Mucosa of descending colon (tissue), 3 donors: ENCODE measurements around the gene TAMALIN. TPM values are rescaled to one million over a fixed set of nuclear protein-coding genes. Genes with fewer than 3 reads are reported as not detected.

ENCODE experiments used
- ATAC-seq: fragments of 200-7000 bp; cut with Tn5 transposase; one replicate; pipeline ENCODE4 v1.9.1; 2020; ENCODE audit warnings: mild to moderate bottlenecking, moderate library complexity
- DNase-seq, 3 donors: peaks; one replicate each; pipeline ENCODE4 v3.0.0-alpha.2; 2020
- H3K36me3 ChIP-seq: fragments of 200-600 bp; one replicate; pipeline ENCODE4 v1.8.0; 2021; ENCODE audit warnings: low read depth, mild to moderate bottlenecking
- H3K4me1 ChIP-seq: fragments of 200-600 bp; one replicate; pipeline ENCODE4 v1.8.0; 2021; ENCODE audit warnings: low read depth, mild to moderate bottlenecking
- H3K4me3 ChIP-seq: fragments of 200-600 bp; one replicate; pipeline ENCODE4 v1.8.0; 2021; ENCODE audit warnings: mild to moderate bottlenecking
- H3K9me3 ChIP-seq: fragments of 200-600 bp; one replicate; pipeline ENCODE4 v1.8.0; 2021; ENCODE audit warnings: mild to moderate bottlenecking
- CTCF ChIP-seq: fragments of 200-600 bp; IDR thresholded peaks from one replicate; pipeline ENCODE4 v1.8.0; 2022; ENCODE audit warnings: antibody characterized with exemption, mild to moderate bottlenecking
- intact Hi-C, 2 donors: fragments of 100-400 bp; cut with DNase I in 1 of 2; cut with micrococcal nuclease in 1 of 2; formaldehyde crosslinking; loops; one replicate each; pipeline versions ENCODE4 v1.11.0 to v1.11.1; 2022; cut with DNase I, micrococcal nuclease
- total RNA-seq, 3 donors: library from RNA; stranded (reverse); fragmentation: NEBNext Ultra II Directional in 2 of 3; extraction: Animal tissue kit (Norgen Biotek cat#: 25700) in 2 of 3; gene quantifications; one replicate each; pipeline versions ENCODE4 v1.2.1 to v1.2.4, GENCODE V29; 2021 to 2023
- donor health status: DM: no; HTN: no; CAD: no; lungs with moderate emphysema.
- donor health status: DM: no; HTN: no; CAD: no.
- donor health status: DM: no; HTN: yes; CAD: no.

The TAMALIN gene
- total RNA-seq, 3 donors from 2014 or later, result 9.4 to 19.6 (median 13.8) TPM

- DNase-seq (no peak), ATAC-seq (no peak)
- H3K36me3 ChIP-seq, result no peaks in the 10 kb centered on the region
- intact Hi-C loops, result no loop called here
- H3K4me1 ChIP-seq, result peaks cover 54% of the 10 kb centered on the region
- no peaks in the 10 kb centered on the region for H3K9me3 ChIP-seq
- H3K4me3 ChIP-seq, result no peak overlapping the region
- no peak for TF ChIP-seq CTCF
Observed at GRCh38 chr12:51960890-51961289, 45.9 kb upstream of the TAMALIN start.

- Histone ChIP-seq H3K36me3 (no peaks in the 10 kb centered on the region), H3K4me1 (peaks cover 45% of the 10 kb centered on the region), H3K4me3 (no peak overlapping the region), H3K9me3 (no peaks in the 10 kb centered on the region)
- no peak for TF ChIP-seq CTCF
- ATAC-seq (peak; percentile 88), DNase-seq (peak in 1 of 3 donors; percentile 61)
- intact Hi-C loops, result no loop called here
Observed at GRCh38 chr12:51961834-51962233, 44.9 kb upstream of the TAMALIN start.

- Histone ChIP-seq H3K9me3 (no peaks in the 10 kb centered on the region), H3K36me3 (no peaks in the 10 kb centered on the region), H3K4me1 (peaks cover 36% of the 10 kb centered on the region), H3K4me3 (no peak overlapping the region)
- ATAC-seq, result no peak
- intact Hi-C loops, result no loop called here
- no peak for DNase-seq
- no peak for TF ChIP-seq CTCF
Observed at GRCh38 chr12:51962737-51963136, 44.0 kb upstream of the TAMALIN start.

- DNase-seq (no peak), ATAC-seq (no peak)
- H3K4me3 ChIP-seq, result no peak overlapping the region
- H3K36me3 ChIP-seq, result no peaks in the 10 kb centered on the region
- intact Hi-C loops, result no loop called here
- H3K9me3 ChIP-seq, result no peaks in the 10 kb centered on the region
- peaks cover 36% of the 10 kb centered on the region for H3K4me1 ChIP-seq
- TF ChIP-seq CTCF, result no peak
Observed at GRCh38 chr12:51963477-51963876, 43.3 kb upstream of the TAMALIN start.

GRCh38 chr12:51969643-51970042 lies 37.1 kb upstream of the TAMALIN start:
- no peaks in the 10 kb centered on the region for H3K36me3 ChIP-seq
- H3K4me3 ChIP-seq, result no peak overlapping the region
- no peaks in the 10 kb centered on the region for H3K9me3 ChIP-seq
- DNase-seq, result no peak
- ATAC-seq, result no peak
- peaks cover 38% of the 10 kb centered on the region for H3K4me1 ChIP-seq
- no peak for TF ChIP-seq CTCF
- intact Hi-C loops, result loop anchor here in 1 of 2 donors (10.0 kb wide), 1 partner anchor 75 kb away; no protein-coding TSS in a partner anchor
